GM12873 (cell line): Measurements from ENCODE around the gene TCF25.

ENCODE experiments used
- TF ChIP-seq, protein P1 (sequence below): IDR thresholded peaks from 2 replicates; pipeline ENCODE4 v1.5.1; 2012; ENCODE audit warnings: low read depth, mild to moderate bottlenecking, moderate library complexity, low read length, control low read depth; ENCODE audit not compliant: insufficient read depth; ENCODE audit errors: missing control alignments

TCF25 gene

DNA sequence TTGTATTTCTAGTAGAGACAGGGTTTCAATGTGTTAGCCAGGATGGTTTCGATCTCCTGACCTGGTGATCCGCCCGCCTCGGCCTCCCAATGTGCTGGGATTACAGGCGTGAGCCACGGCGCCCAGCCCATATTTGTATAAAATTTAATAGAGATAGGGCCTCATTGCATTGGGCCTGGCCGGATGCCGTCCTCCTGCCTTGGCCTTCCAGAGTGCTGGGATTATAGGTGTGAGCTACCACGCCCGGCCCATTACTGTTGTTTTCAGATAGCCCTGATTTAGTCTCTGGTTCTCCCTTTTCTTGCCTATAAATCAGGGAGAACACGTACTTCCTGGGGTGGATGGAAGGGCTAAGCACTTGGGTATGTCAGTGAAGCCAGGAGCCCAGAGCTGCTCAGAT, 78.7 kb downstream of the TCF25 start:
- TF ChIP-seq, protein P1, sequence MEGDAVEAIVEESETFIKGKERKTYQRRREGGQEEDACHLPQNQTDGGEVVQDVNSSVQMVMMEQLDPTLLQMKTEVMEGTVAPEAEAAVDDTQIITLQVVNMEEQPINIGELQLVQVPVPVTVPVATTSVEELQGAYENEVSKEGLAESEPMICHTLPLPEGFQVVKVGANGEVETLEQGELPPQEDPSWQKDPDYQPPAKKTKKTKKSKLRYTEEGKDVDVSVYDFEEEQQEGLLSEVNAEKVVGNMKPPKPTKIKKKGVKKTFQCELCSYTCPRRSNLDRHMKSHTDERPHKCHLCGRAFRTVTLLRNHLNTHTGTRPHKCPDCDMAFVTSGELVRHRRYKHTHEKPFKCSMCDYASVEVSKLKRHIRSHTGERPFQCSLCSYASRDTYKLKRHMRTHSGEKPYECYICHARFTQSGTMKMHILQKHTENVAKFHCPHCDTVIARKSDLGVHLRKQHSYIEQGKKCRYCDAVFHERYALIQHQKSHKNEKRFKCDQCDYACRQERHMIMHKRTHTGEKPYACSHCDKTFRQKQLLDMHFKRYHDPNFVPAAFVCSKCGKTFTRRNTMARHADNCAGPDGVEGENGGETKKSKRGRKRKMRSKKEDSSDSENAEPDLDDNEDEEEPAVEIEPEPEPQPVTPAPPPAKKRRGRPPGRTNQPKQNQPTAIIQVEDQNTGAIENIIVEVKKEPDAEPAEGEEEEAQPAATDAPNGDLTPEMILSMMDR, result no peak

DNA sequence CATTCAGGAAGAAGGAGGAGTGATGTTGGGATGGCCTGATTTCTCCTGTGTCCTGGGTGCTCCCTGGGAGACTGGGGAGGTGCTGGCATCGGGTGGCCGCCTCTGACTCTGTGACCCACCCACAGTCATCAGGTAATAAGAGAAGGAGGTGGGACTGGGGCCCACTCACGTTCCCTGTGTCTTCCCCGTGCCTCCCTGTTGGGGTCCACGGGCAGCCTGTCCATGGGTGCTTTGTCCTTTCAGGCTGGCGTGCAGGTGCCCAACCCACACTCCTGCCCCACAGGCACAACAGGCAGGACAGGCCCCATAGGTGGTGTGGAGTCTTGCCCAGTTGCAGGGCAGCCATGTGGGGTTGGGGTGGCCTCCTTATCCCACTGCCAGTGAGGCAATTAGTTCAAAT, 79.2 kb downstream of the TCF25 start:
- TF ChIP-seq, protein P1, result no peak

DNA sequence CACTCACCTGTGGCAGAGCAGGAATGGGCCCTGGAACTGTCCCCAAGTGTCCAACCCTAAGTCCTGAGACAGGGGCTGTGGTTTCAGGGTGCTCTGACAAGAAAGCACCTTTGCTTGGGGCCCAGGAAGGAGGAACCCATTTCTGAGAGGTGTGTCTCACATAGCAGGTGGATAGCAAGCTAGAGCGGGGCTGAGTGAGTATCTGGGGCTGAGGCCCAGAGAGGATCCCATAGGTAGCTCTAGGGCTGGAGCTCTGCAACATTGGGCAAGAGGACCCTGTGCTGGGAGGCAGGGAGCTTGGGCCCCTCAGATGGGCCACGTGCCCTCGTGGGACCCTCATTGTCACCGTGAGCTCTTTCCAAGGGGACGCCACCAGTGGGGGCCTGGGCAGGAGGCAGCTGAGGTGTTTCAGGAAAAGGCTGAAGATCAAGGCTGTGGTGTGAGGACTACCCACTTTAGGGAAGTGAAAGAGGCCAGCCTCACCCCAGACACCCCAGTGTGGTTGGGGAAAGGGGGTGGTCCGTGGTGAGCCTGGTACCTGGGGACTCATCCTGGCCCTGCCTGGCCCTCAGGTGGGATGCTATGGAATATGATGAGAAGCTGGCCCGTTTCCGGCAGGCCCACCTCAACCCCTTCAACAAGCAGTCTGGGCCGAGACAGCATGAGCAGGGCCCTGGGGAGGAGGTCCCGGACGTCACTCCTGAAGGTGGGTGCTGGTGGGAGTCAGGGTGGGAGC, 80.4 kb downstream of the TCF25 start:
- TF ChIP-seq, protein P1, result no peak

DNA sequence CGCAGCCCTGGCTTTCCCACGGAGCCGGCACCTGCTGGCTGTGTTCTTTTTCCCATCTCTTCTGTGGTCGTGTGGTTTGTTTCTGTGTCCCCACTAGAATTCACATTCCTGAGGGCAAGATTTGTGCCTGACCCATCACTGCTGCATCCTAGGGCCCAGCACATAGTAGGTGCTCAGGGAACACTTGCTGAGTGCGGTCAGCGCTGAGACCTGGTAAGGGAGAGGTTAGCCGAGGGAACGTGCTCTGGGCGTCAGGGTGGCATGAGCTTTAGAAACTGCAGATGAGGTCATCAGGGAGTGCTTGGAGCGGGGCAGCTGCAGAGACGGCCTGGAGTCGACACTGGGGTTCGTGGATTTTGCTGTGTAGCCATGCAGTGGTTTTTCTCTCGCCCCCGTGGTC, 81.1 kb downstream of the TCF25 start:
- TF ChIP-seq, protein P1, result no peak

DNA sequence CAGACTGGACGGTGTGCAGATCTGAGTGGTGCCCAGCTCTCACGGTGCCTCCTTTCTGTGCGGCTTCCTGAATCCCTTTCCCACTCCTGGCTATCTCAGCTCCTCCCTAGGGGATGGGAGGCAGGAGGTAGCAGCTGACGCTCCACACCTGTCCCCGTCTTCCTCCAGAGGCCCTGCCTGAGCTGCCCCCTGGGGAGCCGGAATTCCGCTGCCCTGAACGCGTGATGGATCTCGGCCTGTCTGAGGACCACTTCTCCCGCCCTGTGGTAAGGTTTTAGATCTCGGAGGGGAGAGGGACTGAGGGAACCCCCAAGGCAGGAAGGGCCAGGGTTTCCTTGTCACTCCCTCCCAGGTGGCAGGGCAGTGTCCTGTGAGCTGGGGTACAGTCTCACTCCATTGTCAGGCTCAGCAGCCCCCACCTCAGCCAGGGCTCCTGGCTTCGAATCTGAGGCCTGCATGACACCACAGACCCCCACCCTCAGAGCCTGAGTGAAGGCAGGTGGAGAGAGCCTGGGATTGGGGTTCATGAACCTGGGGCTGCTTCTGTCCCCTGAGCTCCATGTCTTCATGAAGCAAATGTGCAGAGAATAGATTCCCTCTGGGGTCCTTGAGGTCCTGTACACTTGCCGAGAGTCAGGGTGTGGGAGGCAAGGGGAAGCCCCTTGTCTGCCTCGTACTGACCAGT, 81.8 kb downstream of the TCF25 start:
- TF ChIP-seq, protein P1, result no peak

DNA sequence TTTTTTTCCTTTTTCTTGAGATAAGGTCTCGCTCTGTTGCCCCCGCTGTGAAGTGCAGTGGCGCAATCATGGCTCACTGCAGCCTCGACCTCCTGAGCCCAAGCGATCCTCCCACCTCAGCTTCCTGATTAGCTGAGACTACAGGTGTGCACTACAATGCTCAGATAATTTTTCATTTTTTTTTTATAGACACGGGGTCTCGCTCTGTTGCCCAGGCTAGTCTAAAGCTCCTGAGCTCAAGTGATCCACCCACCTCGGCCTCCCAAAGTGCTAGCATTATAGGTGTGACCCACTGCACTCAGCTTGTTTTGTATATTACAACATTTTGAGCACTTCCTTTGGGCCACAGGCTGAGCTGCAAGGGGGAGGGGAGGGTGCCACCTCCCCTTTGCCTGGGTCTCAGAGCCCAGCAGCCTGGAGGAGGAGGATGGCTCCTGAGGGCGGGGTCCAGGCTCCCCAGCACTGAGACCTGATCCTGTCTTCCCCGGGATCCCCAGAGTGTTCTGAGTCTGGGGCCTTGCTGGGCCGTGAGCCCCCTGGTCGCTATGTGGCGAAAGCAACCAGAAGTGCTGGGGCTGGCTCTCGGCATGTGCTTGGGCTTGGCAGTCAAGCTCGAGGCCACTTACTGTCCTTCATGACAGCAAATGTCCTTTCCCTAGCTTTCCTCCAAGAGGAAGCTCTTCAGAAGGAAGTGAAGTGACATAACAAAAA, 83.3 kb downstream of the TCF25 start:
- TF ChIP-seq, protein P1, result no peak

DNA sequence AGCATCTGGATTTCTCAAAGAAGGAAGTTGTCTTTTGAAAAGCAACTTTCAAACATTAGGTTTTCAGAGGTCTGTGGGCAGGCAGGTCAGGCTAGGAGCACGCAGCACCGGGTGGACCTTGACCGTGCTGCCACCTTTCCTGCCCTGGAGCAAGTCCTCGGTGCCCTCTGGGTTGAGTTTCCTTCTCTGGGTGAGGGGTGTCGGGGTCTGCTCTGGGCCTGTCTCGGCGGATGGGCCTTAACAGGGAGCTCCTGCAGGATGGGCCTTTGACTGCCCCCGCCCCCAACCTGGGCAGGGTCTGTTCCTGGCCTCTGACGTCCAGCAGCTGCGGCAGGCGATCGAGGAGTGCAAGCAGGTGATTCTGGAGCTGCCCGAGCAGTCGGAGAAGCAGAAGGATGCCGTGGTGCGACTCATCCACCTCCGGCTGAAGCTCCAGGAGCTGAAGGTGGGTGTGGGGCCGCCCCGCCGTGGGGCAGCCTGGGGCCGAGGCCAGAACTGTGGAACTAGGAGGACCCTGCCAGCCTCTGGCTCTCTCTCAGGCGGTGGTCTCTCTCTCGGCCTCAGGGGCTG, 83.9 kb downstream of the TCF25 start:
- TF ChIP-seq, protein P1, result no peak
